Prostate gland (tissue), 2 donors: ENCODE results near the gene OLAH. TPM values are rescaled to one million over a fixed set of nuclear protein-coding genes. Genes with fewer than 3 reads are reported as not detected.

Experiments
- DNase-seq: peaks from one replicate; pipeline ENCODE4 v3.0.0-alpha.2; 2019; ENCODE audit warnings: low spot score
- H3K27ac ChIP-seq, 2 donors: fragments of 200-600 bp; sonication (generic); 2 replicates each; pipeline ENCODE4 v1.5.1; 2017 to 2019
- H3K27me3 ChIP-seq: fragments of 200-600 bp; sonication (generic); replicated peaks from 2 replicates; pipeline ENCODE4 v1.5.1; 2019; ENCODE audit not compliant: insufficient read depth
- H3K36me3 ChIP-seq, 2 donors: fragments of 200-600 bp; sonication (generic); 1 replicate in 1 of 2; 2 replicates in 1 of 2; pipeline versions ENCODE4 v1.5.1 to v1.8.1; 2017 to 2019
- H3K4me1 ChIP-seq: fragments of 200-600 bp; sonication (generic); replicated peaks from 2 replicates; pipeline ENCODE4 v1.5.1; 2019
- H3K4me3 ChIP-seq, 2 donors: fragments of 200-600 bp; sonication (generic); 2 replicates each; pipeline ENCODE4 v1.5.1; 2017 to 2019
- H3K9me3 ChIP-seq: fragments of 200-600 bp; sonication (generic); 2 replicates; pipeline ENCODE4 v1.5.1; 2017
- POLR2A ChIP-seq: fragments of 450-650 bp; IDR thresholded peaks from one replicate; pipeline ENCODE4 v1.6.1; 2016; ENCODE audit warnings: antibody characterized with exemption, mild to moderate bottlenecking
- POLR2AphosphoS5 ChIP-seq: sonication (generic); formaldehyde crosslinking; IDR thresholded peaks from one replicate; pipeline ENCODE4 v1.6.1; 2017; ENCODE audit warnings: antibody characterized with exemption
- WGBS: methylation state at CpG from one replicate; pipeline ENCODE4 v1.1.5; 2018; 5-methylcytosine and 5-hydroxymethylcytosine counted together
- intact Hi-C: fragments of 100-400 bp; cut with DNase I; formaldehyde crosslinking; loops from one replicate; pipeline ENCODE4 v1.14.2; 2022
- total RNA-seq, 2 donors: library from RNA; depleted of rRNA; stranded (reverse); fragments of >200 nt; gene quantifications; one replicate each; pipeline ENCODE4 v1.1.0, GENCODE V29; 2016
- TF ChIP-seq, protein P1 (sequence below), 4 experiments: fragments of 200-600 bp in 2 of 4; fragments of 450-650 bp in 2 of 4; sonication (generic) in 2 of 4; IDR thresholded peaks; 1 replicate in 3 of 4; 2 replicates in 1 of 4; pipeline ENCODE4 v1.5.1; 2016 to 2019; ENCODE audit warnings: antibody characterized with exemption in 4 of 4, mild to moderate bottlenecking in 2 of 4, moderate library complexity in 2 of 4

OLAH gene
- total RNA-seq, 2 donors from 2014 or later = 5.3 TPM; not detected in 1

DNA sequence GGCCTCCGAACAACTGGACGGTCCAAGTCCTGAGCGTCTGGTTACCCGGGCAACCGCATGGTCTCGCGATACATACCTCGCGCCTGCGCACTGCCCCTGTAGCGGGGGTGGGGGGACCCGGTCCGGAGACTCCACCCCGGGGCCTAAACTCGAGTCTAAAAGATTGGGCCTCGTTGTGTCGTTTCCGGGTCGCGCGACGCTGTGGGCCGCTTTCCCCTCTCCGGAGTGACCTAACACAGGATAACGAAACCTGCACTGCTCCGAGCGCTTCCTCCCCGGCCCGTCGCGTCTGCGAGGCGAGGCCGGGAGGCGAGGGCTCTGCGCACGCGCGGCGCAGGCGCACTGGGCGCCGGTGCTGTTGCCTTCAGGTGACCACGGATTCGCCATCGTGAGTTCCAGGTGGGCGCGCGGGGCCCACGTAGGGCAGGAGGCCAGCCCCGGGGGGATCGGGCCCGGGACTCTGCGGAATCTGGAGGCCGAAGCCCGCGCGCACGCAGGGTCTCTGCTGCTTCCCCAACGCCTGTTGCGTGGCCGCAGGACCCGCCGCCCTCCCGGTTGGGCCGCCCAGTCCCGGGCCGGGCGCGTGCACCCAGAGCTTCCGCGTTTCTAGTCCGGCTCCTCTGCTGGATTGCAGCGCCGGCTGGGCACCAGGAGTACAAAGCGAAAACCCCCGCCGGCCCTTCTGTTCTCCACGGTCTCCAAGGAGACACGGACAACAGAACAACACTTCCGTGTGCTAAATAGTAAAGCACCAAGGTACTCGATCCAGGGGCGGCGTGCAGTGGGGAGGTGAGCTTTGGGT is 53.5 kb downstream of the OLAH start, which contains the start of gene RPP38:
RPP38 (plus strand) TSS at position 345 of the 802 bp plus-strand sequence. CDS start 5,960 bp downstream, outside the sequence.
- Histone ChIP-seq H3K9me3 (no peaks in the 10 kb centered on the region), H3K27ac (peak within 1 kb of the TSS; percentile 90 to 92), H3K36me3 (no peaks in the 10 kb centered on the region), H3K27me3 (no peaks in the 10 kb centered on the region), H3K4me3 (peak within 1 kb of the TSS; percentile 85 to 86), H3K4me1 (no peaks in the 10 kb centered on the region)
- TF ChIP-seq POLR2AphosphoS5 (peak; percentile 84), POLR2A (peak; percentile 59)
- TF ChIP-seq, protein P1, sequence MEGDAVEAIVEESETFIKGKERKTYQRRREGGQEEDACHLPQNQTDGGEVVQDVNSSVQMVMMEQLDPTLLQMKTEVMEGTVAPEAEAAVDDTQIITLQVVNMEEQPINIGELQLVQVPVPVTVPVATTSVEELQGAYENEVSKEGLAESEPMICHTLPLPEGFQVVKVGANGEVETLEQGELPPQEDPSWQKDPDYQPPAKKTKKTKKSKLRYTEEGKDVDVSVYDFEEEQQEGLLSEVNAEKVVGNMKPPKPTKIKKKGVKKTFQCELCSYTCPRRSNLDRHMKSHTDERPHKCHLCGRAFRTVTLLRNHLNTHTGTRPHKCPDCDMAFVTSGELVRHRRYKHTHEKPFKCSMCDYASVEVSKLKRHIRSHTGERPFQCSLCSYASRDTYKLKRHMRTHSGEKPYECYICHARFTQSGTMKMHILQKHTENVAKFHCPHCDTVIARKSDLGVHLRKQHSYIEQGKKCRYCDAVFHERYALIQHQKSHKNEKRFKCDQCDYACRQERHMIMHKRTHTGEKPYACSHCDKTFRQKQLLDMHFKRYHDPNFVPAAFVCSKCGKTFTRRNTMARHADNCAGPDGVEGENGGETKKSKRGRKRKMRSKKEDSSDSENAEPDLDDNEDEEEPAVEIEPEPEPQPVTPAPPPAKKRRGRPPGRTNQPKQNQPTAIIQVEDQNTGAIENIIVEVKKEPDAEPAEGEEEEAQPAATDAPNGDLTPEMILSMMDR (IDR thresholded peaks at IDR 0.05) = peak in 1 of 4 experiments; percentile 17
- DNase-seq = peak; percentile 94
- intact Hi-C loops = loop anchor here (5.0 to 10.0 kb wide), 2 partner anchors 140 to 262 kb away; partner anchors contain the start of genes CDNF, HSPA14, MEIG1 and MSANTD7
- WGBS = 0% methylated on average over 72 of the region's 84 CpGs

DNA sequence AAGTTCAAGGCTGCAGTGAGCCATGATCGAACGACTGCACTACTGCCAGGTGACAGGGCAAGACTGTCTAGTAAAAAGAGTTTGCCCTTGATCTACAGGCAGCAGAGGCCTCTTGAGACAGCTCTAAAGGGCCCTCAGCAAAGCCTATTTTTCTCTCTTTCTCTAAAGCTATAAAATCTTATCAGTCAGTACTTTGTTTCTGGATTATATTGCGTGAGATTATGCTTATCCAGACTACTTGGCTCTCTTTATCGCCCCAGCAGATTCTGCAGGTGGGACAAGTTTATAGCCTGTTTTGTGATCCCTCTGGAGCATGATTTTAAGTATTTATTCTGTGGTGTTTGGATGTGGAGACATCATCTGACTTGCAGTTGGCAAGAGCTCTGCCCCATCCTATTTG is 56.1 kb downstream of the OLAH start:
- no peaks in the 10 kb centered on the region for H3K27me3 ChIP-seq
- intact Hi-C loops = loop anchor here (5.0 to 10.0 kb wide), 4 partner anchors 65 to 605 kb away; partner anchors contain the start of genes CDNF, HSPA14, MEIG1 and MSANTD7
- H3K27ac ChIP-seq = no peak overlapping the region
- no peaks in the 10 kb centered on the region for H3K36me3 ChIP-seq
- H3K4me3 ChIP-seq = no peak overlapping the region
- DNase-seq = no peak
- H3K9me3 ChIP-seq = no peaks in the 10 kb centered on the region
- 61% methylated on average over 4 of the region's 4 CpGs for WGBS
- H3K4me1 ChIP-seq = no peaks in the 10 kb centered on the region
- TF ChIP-seq, protein P1 (IDR thresholded peaks at IDR 0.05) = no peak
- no peak for TF ChIP-seq POLR2A
- TF ChIP-seq POLR2AphosphoS5 = no peak

DNA sequence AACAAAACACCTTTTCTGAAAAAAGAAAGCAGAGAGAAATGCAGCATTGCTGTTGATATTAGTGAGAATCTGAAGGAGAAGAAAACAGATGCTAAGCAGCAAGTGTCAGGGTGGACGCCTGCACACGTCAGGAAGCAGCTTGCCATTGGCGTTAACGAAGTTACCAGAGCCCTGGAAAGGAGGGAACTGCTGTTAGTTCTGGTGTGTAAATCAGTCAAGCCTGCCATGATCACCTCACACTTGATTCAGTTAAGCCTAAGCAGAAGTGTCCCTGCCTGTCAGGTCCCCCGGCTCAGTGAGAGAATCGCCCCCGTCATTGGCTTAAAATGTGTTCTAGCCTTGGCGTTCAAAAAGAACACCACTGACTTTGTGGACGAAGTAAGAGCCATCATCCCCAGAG is 59.8 kb downstream of the OLAH start:
- no peaks in the 10 kb centered on the region for H3K4me1 ChIP-seq
- 80% methylated on average over 9 of the region's 9 CpGs for WGBS
- H3K27ac ChIP-seq = no peak overlapping the region
- no peaks in the 10 kb centered on the region for H3K27me3 ChIP-seq
- no peak for DNase-seq
- intact Hi-C loops = loop anchor here (10.0 kb wide), 2 partner anchors 61 to 609 kb away; partner anchors contain the start of gene NMT2
- no peak overlapping the region for H3K4me3 ChIP-seq
- no peaks in the 10 kb centered on the region for H3K36me3 ChIP-seq
- no peaks in the 10 kb centered on the region for H3K9me3 ChIP-seq
- TF ChIP-seq, protein P1 (IDR thresholded peaks at IDR 0.05) = no peak
- no peak for TF ChIP-seq POLR2AphosphoS5
- no peak for TF ChIP-seq POLR2A

DNA sequence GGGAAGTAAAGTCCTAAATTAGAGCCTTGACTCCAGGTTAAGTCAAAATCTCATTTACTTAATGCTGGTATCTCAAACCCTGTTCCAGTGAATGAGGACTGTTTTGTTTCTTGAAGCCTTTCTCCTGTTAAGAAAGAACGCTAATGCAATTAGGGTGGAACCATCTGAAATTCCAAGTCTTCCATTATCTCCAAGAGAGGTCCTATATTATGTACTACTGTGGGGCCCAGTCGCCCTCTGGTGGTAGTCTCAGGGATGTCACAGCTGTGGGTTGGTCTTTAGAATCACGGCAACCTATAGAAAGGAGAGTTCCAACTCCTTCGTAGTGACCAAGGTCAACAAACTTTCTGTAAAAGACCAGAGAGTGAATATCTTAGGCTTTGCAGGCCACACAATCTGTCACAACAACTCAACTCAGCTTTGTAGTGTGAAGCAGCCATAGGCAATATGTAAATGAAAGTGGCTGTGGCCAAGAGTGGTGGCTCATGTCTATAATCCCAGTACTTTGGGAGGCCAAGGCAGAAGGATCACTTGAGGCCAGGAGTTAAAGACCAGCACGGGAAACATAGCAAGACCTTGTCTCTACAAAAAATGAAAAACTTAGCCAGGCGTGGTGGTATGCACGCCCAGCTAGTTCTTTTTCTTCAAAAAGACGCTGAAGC is 62.7 kb downstream of the OLAH start:
- no peak for TF ChIP-seq POLR2A
- TF ChIP-seq, protein P1 (IDR thresholded peaks at IDR 0.05) = peak; percentile 74 to 88 (median 86)
- peak; percentile 37 for TF ChIP-seq POLR2AphosphoS5
- intact Hi-C loops = loop anchor here (10.0 kb wide), 2 partner anchors 58 to 612 kb away; partner anchors contain the start of gene NMT2
- Histone ChIP-seq H3K4me3 (no peak overlapping the region), H3K9me3 (no peaks in the 10 kb centered on the region), H3K36me3 (no peaks in the 10 kb centered on the region), H3K4me1 (no peaks in the 10 kb centered on the region), H3K27ac (no peak overlapping the region), H3K27me3 (no peaks in the 10 kb centered on the region)
- 48% methylated on average over 8 of the region's 8 CpGs for WGBS
- DNase-seq = peak; percentile 74
